Right forelimb (tissue), 1 donor: Measurements from ENCODE around the gene ETS1.

Experiments used
- DNase-seq: peaks from one replicate; pipeline ENCODE4 v3.0.0-alpha.2; 2018

The ETS1 gene

DNA sequence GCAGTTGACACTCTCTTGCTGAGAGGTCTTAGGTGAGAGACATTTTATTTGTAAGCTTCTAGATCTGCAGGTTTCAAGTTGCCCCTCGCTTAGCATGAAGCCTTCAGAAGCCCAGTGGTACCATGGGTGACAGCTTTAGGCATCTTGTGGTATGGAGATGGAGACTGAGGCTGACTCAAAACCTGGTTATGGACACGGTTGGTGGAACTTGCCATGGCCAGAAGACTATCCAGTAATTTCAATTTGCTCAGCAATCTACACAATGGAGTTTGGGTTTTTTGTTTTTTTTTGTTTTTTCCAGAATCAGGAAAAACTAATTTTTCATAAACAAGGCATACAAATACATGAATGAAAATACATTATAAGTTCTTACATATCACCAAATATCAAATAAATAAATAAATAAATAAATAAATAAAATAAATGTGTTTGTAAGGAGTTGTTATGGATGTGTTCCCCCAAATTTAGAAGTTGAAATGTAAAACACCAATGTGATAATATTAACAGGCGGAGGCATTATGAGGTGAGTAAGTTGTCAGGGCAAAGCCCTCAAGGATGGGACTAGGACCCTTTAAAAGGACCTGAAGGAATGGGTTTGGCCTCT, 22.6 kb downstream of the ETS1 start:
- DNase-seq, result no peak

DNA sequence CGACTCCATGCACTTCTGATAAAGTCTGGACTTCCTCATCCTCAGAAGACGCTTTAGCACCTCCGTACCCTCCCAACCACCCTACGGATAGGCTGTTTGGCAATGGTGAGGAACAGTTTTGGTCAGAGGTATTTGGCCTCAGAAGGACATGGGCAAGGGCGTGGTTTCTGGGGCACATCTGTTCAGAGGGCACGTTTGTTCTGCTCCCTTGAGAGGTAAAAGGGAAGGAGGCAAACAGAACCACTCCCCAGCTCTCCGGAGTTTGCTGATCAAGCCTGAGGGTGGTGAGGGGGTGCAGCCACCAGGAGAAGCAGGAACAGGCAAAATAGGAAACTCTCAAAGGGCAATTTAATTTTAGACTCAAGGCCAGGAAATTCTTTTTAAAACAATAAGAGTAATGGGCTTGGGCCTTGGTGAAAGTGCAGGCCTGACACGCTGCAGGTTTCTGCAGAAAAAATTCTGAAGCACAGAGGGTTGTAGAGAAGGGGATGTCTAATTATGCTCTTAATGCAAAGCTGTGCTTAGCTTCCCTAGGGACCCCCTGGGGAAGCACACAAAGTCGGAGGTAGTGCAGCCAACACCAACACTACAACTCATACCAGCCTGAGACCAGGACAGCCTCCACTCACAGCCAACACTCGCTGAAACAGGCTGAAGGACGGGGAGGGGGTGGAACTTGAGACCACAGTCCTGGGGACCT, 23.3 kb downstream of the ETS1 start:
- no peak for DNase-seq

DNA sequence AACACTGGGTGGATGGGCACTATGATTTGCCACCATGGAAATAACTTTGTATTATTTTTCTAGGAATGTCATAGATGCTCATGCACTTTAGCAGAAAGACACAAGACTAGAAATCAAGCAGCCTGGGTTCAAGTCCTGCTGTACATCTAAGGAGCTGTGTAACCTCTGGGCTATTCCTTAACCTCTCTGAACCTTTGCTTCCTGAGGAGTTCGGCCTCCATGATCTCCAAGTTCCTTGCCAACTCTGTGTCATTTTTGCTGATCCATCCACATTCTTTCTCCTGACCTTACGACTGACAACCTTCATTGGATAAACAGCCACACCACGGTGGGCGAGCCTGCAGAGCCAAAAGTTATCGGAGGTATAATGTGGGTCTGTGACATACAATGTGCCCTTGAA, 24.1 kb downstream of the ETS1 start:
- DNase-seq, result no peak

DNA sequence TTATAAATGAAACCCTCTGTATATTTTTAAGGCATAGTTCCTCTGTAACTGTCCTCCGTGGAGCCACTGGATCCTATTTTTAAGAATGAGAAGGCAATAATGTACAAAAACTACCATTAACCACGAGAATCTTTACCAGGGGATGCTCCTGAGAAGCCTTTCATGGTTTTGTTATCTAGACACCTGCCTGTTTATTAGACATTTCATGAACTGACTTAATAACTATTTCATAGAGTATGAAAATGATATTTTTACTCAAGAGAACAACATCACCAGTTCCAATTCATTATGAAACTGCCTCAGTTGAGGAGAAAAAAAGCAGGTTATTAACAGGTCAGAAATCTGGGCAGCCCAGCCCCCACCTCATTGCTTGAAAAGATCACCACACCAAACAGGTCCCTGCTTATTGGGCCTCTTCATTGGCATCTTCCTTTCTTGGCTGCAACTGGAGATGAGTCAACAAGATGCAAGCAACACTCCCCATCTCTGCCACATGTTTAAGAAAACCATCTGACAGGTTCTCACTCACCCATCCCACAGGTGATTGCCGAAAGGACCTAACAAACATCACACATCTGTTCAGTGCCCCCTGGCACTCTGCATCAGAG, 27.8 kb downstream of the ETS1 start:
- no peak for DNase-seq

DNA sequence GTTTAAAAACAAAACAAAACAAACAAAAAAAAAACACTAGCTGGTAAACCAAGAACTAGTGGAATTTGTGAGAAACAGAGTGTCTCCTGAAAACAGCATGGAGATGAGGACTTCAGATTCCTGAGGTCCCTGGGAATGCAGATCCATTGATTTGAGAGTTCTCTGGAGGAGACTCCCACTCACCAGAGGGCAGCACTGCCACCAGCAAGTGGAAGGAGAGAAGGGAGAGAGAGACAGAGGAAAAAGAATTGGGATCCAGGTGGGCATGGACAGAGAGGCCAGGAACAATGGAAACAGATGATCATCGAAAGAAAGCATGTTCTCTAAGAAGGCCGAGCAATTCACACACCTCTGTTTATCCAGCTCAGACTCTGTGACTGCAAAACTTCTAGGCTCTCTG, 31.8 kb downstream of the ETS1 start:
- DNase-seq, result no peak

DNA sequence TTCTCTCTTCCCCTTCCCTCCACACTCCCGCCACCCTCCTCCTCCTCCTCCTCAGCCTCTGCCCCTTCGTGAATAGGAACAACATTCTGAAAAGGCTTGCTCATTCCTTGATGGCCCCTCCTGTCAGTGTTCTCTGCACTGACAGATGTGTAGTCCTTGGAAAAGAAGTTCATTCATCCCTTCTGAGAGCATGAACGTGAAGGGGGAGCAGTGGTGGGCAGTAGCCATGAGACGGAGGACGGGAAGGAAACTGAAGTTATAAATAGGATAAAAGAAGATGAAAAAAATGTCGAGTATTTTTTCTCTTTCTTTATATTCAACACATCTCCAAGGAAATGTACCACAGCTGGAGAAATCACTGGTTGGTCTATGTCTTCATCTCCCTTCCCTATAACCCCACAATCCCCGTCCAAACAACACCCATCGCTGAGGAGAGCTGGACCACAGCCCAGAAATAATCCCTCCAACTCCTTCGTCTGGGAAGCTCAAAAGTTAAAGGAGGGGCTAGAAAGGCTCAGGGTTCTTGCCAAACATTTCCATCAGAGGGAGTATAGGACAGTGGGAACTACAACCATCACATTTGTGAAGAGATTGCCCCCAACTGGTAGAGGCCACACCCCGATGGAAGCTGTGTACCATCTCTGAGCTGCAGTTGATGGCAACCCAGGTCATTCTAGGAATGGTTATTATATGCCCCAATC, 33.5 kb downstream of the ETS1 start:
- peak; percentile 69 for DNase-seq

- DNase-seq, result no peak
Measured at GRCh38 chr11:128552783-128553661, 34.3 kb downstream of the ETS1 start.

DNA sequence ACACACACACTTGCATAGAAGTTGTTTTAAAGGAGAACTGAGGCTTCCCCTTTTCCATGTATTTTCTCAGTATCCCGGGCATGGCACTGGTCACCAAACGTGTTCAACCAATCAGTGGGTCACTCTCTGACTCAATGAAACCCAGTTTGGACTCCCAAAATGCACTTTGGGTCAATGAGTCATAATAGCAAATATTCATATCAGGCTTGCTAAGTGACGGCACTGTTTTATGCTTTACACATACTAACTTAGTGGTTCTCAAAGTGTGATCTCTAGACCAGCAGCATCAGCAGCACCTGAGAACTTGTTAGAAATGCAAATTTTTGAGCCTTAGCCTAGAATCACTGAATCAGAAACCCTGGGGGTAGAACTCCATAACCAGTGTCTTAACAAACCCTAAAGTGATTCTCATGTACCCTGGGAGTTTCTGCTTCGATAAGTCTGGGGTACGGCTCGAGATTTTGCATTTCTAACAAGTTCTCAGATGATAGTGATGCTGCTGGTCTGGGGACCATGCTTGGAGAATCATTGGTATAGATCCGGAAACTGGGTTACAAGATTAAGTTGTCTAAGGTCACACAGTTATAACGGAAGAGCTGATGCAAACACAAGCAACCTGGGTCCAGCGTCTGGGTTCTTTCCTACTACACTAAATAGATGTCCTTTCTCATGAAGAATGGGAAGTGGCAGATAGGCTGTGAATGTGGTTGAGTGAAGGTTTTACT, 35.6 kb downstream of the ETS1 start:
- no peak for DNase-seq

- DNase-seq, result no peak
Measured at GRCh38 chr11:128551058-128551457, 36.3 kb downstream of the ETS1 start.

DNA sequence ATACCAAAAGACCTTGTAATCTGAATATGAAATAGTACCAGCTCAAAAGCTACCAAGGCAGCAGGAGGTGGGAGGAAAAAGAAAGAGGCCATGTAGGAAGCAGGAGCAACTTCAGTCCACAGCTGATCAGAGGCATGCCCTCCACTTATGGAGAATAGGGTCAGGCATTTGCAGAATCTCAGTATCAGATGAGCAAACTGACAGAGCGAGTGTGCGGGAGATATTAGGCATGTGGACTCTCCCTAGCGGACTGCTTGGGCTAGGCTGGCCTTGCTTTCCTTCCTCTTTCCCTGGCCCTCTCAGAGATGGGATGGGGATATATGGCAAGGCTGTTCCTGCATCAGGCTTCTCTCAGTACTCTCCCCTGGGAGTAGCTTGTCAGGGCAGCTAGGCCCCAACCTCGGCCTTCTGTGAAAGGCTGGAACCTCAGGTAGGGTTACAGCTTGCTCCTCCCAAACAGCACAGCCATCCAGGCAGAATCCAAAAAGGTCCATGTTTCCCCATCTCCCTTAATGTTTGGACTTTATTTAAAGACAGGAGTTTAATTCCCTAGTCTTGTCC, 37.0 kb downstream of the ETS1 start:
- no peak for DNase-seq

DNA sequence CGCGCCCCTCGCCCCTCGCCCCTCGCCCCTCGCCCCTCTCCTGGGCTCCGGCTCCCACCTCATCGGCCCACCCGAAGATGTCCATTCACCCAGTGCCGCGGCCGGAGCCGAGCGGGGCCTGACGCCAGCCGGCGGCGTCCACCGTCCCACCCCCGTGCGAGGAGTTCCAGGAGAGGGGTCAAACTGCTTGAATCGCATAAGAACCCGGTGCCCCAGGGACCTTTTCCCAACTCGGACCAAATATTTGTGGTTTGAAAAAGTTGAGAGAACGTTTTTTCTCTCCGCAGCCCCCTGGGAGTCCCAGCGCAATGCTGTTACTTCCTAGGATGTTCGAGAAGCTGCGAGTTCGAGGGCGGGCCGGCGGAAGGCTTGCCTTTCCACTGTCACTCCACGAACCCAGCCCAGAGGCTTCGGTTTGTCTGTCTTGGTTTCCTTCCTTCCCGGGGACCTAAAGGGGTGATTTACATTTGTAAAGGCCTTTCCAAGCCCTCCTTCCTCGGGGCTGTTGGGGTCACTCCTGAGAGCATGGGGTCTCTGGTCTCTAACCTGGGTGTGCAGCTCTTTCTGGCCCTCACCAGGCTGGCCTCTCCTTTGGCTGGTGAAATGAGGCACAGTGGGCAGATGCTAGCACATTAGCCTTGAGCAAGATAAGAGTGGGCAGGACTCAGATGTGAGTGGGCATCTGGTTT, 38.0 kb downstream of the ETS1 start:
- no peak for DNase-seq

GRCh38 chr11:128548649-128549255, 38.6 kb downstream of the ETS1 start:
- DNase-seq, result peak; percentile 81

GRCh38 chr11:128547946-128548648, 39.3 kb downstream of the ETS1 start:
- DNase-seq, result no peak

GRCh38 chr11:128546916-128547315, 40.4 kb downstream of the ETS1 start:
- DNase-seq, result no peak

DNA sequence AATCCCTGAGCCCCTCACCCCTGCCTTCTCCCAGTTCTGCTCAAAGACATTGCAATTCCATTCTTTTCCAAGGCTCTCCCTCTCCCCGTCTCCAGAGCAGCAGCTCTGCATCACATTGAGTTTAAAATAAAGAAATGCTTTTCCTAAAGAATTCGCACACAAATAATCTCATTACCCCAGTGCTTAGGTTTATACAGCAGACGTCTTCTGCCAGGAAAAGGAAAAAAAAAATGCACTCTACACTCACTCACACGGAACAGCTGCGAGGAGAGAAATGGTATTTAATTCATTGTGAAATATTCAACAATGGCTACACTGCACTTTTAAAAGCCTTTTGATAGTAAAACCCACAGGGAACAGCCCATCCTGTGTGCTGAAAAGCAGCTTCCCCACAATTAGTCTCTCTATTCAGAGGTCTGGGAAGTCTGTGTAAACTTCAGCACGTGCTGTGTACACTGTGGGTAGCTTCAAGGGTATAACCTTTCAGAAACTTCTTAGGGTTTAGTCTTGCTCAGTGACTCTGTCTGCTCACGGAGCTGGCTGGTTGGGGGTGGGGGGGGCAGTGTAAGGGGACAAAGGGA, 42.8 kb downstream of the ETS1 start:
- no peak for DNase-seq

- no peak for DNase-seq
Measured at GRCh38 chr11:128540469-128540868, 46.9 kb downstream of the ETS1 start.

DNA sequence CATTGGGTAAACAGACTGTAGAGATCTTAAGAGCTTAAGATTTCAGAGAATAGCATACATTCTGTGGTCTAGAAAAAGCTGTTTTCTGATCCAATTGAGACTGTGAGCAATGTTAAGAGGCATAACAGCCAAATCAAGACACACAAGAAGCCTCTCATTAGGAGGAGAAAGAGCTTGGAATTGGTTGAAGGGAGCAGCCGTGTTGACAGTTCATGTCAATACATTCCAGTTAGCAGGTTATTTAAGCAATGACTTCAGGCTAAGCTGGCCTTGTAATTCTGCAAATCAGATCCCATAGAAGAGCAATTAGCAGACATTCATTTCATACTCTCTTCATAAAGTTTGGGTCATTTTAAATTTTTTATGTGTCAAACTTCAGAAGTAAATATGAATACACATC, 50.9 kb downstream of the ETS1 start:
- DNase-seq, result no peak

DNA sequence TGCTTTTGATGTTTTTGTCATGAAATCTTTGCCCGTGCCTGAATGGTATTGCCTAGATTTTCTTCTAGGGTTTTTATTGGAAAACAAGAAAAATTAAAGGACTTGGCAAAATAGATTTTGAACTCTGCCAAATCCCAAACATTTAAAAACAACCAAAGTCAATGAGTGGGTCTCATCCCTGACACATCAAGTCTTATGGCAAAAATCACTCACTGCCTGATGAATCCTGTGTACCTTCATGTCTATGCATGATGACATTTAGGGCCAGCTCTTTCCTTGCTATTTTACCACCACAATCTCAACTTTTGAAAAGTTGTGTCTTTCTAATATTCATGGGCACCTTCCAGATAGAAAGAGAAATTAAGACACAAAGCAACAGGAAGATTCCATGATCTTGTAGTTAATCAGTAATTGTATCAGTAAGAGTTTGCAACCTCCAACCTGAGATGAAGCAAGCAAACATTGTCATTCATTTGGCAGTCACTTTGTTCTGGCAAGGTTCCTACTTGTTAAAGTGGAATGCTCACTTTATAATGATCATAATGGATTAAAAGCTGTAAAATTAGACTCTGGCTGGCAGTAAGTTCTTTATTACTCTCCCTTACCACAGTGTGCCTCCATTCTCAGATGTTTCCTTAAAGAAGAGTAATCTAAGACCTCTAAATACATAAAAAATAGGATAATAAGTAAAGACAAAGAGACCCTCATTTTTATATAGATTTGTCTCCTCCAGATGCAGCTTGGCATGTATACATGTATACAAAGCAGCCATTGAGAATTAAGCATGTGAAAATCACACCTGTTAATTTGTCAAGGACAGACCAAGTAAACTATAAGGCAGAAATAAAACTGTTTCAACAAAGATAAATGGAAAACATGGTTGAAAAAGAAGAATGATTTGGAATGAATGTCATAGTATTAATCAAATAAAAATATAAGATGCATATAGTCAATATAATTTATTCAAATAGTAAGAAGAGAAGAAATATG, 51.6 kb downstream of the ETS1 start:
- DNase-seq, result no peak
